Astrocyte of the spinal cord (primary cell): Measurements from ENCODE around the gene CDC42BPB.

Source experiments
- DNase-seq: peaks from one replicate; pipeline ENCODE4 v3.0.0; 2011; ENCODE audit warnings: low read depth, low spot score
- H3K4me3 ChIP-seq: 2 replicates; pipeline ENCODE4 v1.5.1; 2011; ENCODE audit warnings: low read depth, mild to moderate bottlenecking, low read length, moderate library complexity
- in situ Hi-C: cut with HindIII; loops from 2 replicates; pipeline ENCODE4 v1.10.0; 2017; ENCODE audit warnings: low sequenced_read_pairs
- TF ChIP-seq, protein P1 (sequence below): IDR thresholded peaks from 2 replicates; pipeline ENCODE4 v1.5.1; 2012; ENCODE audit warnings: low read depth, mild to moderate bottlenecking, low read length, inconsistent platforms

CDC42BPB gene

DNA sequence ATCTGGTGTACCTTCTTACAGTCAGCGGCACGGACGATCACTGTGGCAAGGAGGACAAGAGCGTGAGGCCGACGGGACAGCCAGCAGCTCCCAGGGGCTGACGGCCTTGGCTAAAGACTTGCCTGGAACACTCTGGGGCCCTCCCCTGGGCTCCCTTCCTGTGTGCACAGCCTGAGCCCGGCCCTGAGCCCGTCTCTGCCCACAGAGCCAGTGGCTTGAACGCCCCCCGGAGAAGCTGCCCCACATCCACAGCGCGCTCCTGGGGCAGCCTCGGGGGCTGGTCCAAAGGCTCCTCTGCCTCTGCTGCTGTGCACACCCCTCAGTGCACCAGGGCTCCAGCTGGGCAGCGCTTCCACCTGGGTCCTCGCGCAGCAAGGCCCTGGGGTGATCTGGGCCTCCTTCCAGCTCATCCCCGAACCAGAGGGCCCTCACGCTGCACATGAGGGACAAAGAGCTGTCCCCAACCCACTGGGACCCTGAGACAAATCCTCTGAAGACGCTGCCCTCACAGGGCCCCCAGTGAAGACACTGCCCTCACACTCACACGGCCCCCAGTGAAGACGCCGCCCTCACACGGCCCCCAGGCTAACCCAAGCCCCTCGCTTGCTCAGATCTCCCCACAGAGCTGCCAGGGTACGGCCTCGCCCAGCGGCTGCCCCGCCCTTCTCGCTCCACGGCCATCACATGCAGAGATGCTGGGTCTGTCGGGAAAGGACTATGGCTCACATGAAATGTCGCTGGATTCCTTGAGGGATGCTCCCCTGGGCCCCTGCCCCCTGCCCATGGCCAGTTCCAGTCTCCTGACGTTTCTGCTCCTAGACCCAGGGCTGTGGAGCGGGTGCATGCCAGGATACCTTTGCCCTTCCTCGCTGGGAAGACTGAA, 112.7 kb downstream of the CDC42BPB start:
- H3K4me3 ChIP-seq: no peak overlapping the region
- TF ChIP-seq, protein P1, sequence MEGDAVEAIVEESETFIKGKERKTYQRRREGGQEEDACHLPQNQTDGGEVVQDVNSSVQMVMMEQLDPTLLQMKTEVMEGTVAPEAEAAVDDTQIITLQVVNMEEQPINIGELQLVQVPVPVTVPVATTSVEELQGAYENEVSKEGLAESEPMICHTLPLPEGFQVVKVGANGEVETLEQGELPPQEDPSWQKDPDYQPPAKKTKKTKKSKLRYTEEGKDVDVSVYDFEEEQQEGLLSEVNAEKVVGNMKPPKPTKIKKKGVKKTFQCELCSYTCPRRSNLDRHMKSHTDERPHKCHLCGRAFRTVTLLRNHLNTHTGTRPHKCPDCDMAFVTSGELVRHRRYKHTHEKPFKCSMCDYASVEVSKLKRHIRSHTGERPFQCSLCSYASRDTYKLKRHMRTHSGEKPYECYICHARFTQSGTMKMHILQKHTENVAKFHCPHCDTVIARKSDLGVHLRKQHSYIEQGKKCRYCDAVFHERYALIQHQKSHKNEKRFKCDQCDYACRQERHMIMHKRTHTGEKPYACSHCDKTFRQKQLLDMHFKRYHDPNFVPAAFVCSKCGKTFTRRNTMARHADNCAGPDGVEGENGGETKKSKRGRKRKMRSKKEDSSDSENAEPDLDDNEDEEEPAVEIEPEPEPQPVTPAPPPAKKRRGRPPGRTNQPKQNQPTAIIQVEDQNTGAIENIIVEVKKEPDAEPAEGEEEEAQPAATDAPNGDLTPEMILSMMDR: no peak
- DNase-seq: no peak
- in situ Hi-C loops: no loop called here

DNA sequence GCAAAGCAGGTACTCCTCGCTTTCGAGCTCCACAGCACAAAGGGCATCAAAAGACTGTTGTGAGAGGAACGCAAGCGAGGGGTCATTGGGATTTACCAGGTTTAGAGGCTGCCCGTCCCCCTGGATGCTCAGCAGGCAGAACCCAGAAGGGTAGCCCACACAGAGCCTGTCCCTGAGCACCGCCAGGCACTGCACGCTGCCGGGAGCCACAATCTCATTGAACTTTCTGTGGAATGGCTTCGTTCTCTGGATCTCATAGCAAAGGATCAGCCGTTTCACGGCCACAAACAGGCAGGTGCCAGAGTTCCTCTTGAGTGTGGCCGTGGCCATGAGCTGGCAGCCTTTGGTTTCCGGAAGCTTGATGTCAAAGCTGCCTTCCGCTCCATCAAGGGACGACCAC, 113.4 kb downstream of the CDC42BPB start:
- in situ Hi-C loops: no loop called here

DNA sequence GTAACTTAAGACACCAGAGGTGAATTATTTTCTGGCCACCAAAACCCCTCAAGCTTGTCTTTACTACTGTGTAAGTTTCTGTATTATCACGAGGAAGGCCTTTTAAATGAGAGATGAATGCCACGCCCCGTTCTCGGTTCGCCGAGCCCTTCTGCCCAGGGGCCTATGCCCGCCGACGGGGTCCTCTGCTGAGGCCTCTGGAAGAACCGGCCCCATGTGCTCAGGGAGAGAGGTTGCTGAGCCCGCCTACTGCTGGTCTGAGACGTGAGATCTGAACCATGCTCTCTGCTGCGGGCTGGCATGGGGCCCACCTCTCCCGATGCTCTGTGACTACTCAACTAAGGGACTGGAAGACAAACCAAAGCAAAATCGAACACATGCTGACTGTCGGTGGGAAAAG, 113.9 kb downstream of the CDC42BPB start:
- DNase-seq: no peak
- TF ChIP-seq, protein P1: no peak
- H3K4me3 ChIP-seq: no peak overlapping the region
- in situ Hi-C loops: no loop called here

More for the DNA sequence above, 113.4 kb downstream of the CDC42BPB start:
- H3K4me3 ChIP-seq: no peak overlapping the region
- TF ChIP-seq, protein P1: no peak
- DNase-seq: no peak

DNA sequence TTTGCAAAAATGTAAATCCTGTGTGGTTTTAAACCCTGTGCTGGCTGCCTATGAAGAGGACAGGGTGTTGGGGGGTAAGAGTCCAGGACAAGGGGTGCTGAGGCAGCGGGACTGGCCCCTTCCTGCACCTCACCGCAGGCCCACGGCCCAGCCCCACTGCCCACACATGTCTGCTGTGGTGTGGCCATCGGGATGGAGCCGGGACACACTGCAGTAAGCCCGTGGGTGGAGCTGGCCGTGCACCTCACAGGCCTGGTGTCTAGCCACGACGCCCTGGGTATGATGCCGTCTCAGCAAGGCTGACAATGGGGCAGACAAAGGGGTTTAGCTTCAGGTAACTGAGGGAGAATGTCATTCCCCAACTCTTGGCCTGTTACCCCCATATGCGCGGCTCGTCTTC, 115.3 kb downstream of the CDC42BPB start:
- in situ Hi-C loops: no loop called here
- no peak for DNase-seq
- no peak overlapping the region for H3K4me3 ChIP-seq
- TF ChIP-seq, protein P1: no peak

DNA sequence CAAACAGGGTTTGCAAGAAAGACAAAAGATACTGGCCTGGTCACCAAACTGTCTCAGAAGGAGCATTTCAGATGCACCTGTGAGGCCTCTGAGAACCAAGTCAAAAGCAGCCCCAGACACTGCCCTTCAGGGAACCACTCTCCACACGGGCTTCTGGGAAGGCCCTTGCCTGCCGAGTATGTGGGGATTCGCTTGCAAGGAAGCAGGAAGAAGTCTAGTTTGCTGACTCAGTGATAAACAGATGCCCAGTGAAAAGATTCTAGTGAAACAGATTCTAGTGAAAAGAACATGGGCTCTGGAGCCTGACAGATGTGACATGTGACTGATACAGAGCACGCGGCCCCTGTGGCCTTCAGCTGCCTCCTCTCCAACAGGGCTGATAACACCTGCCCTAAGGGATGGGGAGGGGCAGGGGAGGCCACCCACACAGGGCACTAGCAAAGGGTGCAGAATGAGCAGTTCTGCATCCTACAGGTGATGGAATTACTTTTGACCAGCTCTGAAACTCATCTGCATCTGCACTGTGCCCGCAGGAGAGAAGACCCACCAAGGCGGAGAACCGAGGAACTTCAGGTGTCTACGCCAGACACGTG, 115.8 kb downstream of the CDC42BPB start:
- TF ChIP-seq, protein P1: no peak
- no peak for DNase-seq
- in situ Hi-C loops: no loop called here
- H3K4me3 ChIP-seq: no peak overlapping the region

DNA sequence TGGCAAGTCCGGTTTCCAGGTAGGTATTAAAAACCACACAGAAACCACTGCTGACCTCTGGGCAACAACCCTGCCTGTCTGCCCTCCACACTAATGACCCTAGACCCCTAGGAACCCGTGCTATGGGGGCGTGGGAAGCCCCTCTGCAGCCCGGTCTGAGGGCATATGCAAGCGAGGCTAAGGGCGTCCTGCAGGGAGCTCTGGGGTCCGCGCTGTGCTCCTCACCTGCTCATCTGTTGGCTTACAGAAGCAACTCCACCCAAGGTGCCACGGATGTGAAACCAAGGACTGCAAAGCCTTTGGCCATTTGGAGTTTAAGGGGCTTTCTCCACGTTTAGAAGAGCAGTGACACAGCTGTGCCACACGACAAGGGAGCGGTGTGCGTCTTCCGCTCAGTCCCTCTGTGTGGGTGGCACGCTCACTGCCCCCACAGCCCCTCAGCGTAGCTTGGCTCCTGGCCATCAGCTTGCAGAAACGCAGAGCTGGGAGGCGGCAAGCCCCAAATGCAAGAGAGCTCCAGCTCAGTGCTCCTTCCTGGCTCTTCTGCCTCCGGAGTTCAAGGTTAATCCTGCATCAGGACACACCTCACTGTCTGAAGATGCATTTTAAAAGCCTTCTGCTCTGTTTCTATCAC, 116.5 kb downstream of the CDC42BPB start:
- TF ChIP-seq, protein P1: no peak
- DNase-seq: no peak
- in situ Hi-C loops: no loop called here
- no peak overlapping the region for H3K4me3 ChIP-seq
